GM21529 (cell line): Measurements from ENCODE around the gene NAB1.
"Not testable (repeated sequence)": the region's sequence is repeated elsewhere in the genome, so short reads cannot be mapped to it uniquely, and the experiment has no call there.

Experiments used
- ATAC-seq: cut with Tn5 transposase; IDR thresholded peaks from one replicate; pipeline ENCODE4 v1.9.1; 2021; ENCODE audit not compliant: unreplicated experiment

Gene NAB1, protein sequence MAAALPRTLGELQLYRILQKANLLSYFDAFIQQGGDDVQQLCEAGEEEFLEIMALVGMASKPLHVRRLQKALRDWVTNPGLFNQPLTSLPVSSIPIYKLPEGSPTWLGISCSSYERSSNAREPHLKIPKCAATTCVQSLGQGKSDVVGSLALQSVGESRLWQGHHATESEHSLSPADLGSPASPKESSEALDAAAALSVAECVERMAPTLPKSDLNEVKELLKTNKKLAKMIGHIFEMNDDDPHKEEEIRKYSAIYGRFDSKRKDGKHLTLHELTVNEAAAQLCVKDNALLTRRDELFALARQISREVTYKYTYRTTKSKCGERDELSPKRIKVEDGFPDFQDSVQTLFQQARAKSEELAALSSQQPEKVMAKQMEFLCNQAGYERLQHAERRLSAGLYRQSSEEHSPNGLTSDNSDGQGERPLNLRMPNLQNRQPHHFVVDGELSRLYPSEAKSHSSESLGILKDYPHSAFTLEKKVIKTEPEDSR

DNA sequence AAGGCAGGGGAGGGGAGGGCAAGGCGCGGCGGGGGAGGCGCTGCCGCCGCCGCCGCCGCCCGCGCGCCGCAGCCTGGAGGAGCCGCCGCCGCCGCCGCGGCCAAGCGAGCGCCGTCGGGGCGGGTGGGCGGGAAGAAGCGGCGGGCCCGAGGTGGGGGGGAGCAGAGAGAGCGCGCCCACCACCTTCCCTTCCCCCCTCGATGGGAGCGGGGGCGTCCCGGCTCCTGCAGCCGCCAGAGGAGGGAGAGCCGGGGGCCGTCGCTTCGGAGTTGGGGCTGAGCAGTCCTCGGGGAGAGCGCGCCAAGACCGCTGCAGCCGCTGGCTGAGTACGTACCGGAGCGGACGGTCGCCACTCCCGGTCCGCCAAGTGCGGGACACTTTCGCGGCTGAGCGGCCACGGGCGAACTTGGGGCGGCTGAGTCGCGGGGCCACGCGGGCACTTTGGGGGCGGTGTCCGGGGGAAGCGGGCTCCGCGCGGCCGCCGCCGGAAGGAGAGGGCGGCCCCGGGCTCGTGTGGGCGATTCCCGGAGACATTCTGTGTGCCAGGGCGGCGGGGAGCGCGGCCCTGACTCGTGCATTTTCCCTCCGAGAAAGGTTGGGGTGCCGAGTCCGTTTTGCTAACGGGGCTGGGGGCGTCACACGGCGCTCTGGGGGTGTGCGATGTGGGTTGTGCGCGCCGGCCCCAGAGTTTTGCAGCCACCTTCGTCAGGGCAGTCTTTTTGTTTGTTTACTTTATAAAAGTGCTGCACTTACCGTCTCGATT, at the start of gene NAB1:
TSS of gene NAB1 (plus strand) at position 49 of the 763 bp plus-strand sequence. CDS start 10,094 bp downstream, outside the sequence.
- ATAC-seq = peak; percentile 54

DNA sequence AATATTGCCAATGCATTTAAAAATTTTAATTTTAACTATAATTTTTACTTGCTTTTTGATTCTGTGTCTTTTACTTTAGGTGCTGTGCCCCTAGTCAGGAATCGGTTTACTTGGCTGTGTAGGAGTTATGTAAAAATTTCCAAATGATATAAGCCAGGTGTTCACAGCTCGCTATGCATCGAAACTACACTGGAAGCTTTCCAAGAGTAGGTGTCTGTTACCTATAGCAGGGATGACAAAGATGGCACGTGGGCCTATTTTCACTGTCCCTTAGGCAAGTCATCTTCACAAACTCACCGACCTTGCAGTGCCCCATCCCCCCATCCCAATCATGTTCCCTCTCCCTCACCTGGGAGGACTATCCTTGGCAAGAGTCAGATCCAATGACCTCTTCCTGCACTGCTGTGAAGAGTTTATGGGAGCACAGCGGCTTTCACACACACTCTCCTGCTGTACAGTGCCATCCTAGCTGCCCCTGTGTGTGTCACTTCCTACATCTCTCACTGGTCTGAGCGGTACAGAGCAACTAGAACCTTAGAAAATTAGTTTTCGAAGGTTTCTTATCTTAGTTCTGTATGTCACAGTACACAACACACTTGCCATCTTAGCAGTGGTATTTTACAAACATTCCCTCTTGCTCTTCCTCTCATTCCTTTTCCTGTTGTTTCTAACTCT, 49.2 kb upstream of the NAB1 start:
- no peak for ATAC-seq

DNA sequence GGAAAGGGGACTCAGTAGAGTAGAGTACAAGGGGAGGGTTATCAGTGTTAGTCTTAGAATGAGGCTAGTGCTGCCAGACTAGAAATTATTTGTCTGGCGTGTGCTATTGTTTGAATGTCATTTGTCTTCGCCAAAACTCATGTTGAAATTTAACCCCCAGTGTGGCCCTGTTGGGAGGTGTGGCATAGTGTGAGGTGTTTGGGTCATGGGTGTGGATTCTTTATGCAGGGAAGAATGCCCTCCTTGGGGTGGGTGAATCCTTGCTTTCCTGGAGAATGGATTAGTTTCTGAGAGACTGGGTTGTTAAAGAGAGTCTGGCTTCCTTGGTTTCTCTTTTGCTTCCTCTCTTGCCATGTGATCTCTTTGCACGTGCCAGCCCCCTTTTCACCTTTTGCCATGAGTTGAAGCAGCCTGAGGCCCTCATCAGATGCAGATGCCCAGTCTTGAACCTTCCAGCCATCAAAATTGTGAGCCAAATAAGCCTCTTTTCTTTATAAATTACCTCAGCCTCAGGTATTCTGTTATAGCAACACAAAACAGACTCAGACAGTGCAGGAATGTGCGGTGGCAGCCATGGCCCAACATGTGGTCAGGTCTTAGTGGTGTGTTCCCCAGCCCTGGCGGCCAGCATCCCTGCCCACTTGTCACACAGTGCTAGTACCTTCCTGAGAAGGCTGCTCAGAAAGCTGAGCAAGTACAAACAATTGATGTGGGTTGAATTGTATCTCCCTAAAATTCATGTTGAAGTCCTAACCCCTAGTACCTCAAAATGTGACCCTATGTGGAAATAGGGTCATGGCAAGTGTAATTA, 48.4 kb upstream of the NAB1 start:
- no peak for ATAC-seq

DNA sequence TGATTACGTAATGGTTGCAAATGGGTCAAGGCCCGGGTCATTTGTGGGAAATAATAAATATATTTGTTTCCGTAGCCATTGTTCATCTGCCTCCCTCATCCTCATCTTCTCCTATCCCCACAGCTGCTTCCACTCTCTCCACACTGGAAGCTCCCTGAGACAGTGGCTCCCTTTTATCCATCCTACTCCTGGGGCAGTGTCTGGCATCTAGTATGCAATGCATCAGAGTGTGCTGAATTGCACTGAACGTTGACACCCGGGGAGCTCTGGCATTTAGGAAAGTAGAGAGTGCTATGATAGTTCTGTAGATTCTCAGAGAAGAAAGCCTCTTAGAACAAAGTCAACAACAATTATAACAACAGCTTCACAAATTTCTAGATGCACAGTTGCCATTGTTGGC, 45.5 kb upstream of the NAB1 start:
- no peak for ATAC-seq

DNA sequence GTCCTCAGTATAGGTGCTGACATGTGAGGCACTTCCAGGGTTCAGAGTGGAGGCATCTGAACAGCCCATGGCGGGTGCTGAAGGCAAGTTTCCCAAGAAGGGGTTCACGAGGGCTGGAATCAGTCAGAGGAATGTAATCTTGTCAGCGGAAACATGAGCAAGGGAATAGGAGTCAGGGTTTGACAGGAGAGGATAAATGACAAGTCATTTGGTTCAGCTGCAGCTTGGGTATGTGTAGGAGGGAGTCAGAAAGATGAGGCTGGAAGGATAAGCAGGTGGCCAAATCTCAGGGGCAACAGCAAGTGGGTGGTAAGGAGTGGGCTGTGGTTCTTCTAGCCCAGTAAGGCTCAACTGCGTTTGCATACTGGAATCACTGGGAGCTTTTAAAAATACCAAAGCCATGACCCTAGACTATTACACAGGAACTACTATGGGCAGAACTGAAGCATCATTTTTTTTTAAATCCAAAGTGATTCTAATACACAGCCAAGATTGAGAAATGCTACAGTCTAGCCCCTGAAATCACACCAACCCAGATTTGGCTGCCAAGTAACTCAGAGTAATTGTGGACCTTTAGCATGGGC, 41.8 kb upstream of the NAB1 start:
- ATAC-seq = no peak

DNA sequence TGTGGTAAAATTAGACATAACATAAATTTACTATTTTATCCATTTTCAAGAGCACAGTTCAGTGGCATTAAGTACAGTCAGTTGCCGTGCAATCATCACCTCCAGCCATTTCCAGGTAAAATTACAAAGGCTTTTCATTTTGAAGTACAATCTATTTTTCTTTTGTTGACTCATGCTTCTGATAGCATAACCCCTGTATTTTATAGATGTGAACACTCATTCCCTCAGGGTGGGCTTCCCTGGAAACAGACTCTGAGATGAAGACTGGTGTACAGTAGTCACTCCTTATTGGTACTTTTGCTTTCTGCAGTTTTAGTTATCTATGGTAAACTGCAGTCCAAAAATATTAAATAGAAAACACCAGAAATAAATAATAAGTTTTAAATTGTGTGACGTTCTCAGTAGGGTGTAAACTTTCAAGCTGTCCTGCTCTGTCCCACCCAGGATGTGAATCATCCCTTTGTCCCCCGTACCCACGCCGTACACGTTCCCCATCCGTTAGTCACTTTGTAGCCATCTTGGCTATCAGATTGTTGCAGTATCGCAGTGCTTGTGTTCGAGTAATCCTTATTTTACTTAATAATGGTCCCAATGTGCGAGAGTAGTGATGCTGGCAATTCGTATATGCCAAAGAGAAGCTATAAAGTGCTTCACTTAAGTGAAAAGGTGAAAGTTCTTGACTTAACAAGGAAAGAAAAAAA, 41.1 kb upstream of the NAB1 start:
- ATAC-seq = no peak

DNA sequence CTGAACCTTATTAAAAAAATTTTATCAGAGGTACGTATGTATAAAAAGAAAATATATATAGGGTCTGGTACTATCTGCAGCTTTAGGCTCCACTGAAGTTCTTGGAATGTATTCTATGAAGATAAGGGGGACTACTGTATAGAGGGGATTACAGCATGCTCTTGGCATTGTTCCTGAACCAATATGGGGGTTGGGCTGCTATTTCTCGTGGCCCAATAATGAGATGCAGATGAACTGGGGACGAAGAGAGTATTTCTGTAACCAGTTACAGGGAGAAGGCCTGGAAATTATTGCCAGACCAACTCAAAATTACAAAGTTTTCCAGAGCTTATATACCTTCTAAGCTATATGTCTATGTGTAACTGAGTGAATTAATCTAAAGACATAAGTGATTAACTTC, 40.0 kb upstream of the NAB1 start:
- ATAC-seq = not testable (repeated sequence)

DNA sequence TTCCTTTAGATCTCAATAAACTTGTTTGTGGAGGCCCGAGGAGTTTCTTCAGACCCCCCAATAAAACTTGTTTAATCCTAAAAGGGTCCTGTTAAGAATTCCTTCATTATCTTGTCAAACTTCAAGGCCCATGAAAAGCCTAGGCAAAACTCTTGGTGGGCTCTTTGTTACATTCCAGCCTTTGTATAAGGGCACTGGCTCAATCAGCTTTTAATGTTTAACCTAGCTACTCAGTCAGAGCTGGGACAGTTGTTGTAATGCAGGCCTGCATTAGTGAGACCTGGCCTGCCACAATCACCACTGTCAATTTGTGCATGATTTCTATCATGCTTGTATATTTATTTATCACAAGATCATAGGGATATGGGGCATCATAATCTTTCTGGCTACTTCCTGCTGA, 39.5 kb upstream of the NAB1 start:
- not testable (repeated sequence) for ATAC-seq

DNA sequence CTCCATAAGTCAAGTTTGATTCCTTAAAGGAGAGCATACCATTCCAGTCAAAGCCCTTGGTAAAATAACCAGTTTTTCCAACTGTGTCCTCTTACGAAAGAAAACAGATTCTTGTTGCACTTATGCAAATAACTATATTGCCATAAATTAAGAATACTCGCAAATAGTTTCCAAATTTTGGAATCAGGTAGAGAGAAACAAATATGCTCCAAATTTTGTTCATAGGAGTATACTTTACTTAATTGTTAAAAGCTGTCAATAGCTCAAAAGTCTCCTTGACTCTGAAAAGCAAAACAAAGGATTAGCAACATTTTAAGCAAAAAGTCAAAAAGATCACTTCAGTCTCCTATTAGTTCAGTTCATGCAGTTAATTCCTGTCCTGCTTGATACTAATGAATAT, 38.4 kb upstream of the NAB1 start:
- not testable (repeated sequence) for ATAC-seq

DNA sequence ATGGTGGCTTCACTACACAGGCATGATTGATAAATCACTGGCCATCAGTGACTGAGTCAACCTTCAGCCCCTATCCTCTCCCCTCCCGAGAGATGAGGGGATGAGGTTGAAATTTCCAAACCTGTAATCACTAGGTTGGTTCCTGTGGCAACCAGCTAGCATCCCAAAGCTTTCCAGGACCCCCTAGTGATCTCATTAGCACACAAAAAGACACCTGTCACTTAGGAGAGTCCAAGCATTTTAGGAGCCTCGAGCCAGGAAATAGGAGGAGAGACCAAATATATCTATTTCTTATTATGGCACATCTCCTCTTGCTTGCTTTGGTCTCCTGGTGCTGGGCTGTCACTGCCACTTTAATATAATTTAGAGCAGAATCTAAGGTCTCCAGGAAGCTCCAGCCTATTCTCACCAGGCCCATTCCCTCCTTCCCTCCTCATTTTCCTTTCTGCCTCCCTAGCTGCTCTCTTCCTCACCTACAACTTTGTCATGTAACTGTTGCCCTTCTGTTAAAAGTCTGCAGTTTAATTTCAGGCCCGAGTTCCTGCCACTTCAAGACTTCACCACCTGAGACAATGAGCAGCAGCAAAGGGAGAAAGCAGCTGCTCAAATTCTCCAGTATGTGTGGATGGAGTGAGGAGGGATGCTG, 33.2 kb upstream of the NAB1 start:
- ATAC-seq = no peak

DNA sequence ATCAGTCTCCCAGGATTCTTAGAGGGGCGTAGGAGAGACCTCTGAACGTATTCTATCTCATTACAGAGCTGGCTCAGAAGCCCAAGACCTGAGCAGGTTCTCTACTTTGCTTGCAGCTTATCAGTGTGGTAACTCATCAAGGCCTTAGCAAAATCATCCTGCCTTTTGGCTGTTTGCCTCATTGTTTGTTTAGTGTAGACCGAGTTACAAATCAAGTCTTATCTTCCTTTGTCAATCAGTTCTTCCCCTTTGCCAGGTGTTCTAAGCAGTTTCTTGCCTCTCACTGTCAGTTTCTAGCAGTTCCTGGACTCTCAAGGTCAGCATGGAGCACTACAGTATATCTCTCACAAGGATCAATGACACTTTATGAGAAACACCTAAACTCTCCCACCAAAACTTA, 30.9 kb upstream of the NAB1 start:
- ATAC-seq = no peak

DNA sequence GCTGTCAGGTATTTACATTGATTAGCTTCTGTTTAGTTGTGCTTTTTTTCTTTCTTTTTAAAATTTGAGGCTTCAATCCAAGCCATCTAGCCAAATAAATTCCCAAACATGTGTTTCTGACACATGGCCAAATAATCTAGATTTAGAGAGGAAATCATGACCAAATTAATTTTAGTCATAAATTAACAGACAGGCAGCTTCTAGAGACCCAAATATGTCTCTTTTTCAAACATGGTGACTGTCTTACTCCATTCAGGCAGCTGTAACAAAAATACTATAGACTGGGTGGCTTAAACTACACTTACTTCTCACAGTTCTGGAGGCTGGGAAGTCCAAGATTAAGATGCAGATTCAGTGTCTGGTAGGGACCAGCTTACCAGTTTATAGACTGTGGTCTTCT, 23.2 kb upstream of the NAB1 start:
- ATAC-seq = no peak

DNA sequence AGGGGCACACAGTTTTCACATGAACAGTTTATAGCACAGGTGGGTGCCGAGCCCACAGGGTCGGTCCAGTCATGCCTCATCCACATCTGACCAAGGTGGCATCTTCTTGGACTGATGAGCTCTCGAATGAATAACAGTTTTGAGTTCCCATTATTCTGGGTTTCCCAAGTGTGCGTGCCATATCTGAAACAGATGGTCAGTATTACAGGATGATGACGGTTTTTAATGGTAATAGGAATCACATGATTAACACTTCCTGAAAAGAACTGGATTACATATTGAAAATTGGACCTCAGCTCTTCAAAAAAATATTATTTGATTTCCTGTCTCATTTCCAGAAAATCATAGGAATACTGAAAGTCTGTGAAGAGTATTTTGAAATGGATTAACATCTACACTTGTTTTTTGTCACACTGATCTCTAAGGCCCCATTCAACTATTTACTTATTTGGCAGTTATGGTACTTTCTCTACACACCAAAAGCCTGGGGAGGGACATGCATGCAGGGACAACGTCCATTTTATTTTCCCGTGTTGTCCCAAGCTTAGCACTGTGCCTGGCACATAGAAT, 22.2 kb upstream of the NAB1 start:
- no peak for ATAC-seq

DNA sequence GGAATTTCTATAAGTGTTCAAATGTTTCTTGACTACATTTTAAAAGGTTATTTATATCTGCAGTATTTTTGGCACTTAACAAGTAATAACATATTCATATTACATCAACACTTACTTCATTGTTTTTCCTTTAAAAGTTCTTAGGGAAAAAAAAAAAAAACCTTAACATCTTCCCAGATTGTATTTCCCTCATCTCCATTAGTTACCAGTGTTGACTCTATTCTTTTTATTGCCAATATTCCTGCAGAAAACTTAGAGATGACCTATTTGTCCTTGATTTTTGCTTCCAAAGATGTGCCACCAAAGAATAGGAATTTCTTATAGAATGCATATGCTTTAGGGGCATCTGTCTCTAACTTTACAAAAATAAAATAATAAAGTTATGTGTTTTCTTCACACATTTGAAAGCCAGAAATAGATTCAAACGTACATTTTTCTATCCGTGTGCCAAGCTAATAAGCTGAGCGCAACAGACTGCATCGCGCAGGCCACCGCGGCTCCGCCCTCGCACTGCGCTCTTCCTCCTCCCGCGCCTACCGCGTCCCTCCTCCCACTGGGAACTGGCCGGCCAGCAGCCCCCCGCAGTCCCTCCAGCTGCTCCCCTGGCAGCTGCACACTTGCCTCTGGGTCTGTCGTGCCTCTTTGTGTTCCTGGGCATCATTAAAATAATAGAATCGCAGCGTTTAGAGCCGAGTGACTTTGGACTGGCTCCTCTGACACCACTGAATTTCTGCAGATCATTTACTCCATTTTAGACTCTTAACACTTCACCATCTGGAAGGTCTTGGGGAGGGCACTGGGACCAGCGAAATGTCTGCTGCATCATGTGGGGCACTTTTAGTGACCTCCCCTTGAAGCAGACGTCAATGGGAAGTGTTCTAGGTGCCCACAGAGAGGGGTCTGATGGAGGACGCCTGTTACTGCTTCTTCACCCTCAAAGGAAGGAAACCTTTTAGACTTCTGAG, 21.2 kb upstream of the NAB1 start:
- peak; percentile 86 for ATAC-seq

DNA sequence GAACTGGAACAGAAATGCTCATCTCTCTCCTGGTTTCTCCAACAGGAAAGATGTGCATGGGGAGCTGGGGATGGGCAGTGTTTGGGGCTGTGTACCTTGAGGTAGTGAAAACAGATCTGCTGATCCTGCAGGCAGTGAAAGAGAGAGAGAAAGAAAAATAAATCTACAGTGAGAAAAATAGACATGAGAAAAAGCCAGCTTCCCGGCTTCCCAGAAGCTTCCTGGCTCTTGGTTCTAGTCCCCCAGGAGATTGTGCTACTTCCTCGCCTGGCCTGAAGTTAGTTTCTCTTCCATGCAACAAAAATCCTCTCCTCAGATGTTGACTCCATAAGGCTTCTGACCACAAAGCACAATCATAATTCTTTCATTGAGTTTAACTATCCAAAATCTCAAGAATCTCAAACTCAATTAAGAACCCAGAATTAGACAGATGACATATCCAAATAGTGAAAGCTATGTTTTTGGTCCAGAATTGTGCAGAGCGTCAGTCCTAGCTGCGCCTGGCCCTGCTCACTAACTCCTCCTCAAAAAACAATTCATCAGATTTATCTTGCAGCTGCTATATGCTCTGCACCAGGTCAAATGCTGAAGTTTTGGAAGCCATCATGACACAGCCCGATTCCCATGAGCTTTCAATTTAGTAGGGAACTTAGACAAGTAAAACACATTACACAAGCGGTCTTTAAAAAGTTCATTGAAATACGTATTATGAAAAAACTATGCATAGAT, 20.1 kb upstream of the NAB1 start:
- no peak for ATAC-seq

DNA sequence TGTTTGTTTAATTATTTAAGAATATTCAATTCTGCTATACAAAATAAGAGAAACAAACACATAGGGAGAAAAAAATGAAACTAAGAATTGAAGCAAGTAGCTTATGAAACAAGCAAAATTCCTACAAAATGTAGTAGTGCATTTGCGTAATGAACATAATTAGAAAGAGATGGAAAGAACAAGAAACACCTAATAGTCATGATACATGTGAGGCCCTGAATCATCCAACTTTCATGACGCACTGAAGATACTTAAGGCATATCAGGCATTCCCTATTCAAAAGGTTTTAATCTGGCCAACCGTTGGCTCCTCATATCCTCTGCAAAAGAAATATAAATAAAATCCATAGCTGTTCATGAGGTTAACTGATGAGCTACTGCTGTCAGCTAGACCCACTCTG, 14.5 kb upstream of the NAB1 start:
- ATAC-seq = no peak

DNA sequence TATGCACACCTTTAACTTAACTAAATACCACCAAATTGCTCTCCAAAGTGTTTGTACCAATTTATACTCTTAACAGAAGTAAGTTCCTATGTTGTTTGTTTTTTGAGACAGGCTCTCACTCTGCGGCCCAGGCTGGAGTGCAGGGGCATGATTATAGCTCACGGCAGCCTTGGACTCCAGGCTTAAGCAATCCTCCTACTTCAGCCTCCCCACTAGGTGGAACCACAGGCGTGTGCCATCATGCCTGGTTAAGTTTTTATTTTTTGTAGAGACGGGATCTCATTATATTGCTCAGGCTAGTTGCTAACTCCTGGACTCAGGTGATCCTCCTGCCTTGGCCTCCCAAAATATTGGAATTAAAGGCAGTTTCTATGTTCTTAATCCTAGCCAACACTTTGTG, 13.1 kb upstream of the NAB1 start:
- peak; percentile 46 for ATAC-seq
